GM12878 (cell line): ENCODE measurements around the gene BRICD5.

ENCODE experiments used
- CTCF ChIP-seq, 3 experiments: IDR thresholded peaks in 2 of 3; conservative IDR thresholded peaks in 1 of 3; 2 replicates each; pipeline ENCODE4 v1.5.1; 2011; ENCODE audit warnings: low read depth in 3 of 3, low read length in 3 of 3, mild to moderate bottlenecking in 3 of 3, control low read depth in 2 of 3, moderate library complexity in 2 of 3, inconsistent platforms in 1 of 3, mixed read lengths in 1 of 3; ENCODE audit not compliant: control insufficient read depth in 2 of 3, insufficient read depth in 1 of 3; ENCODE audit errors: extremely low read depth in 1 of 3
- IRF3 ChIP-seq: fragments of 450-650 bp; IDR thresholded peaks from 2 replicates; pipeline ENCODE4 v1.6.1; 2014; ENCODE audit warnings: mild to moderate bottlenecking
- JUNB ChIP-seq: IDR thresholded peaks from 2 replicates; pipeline ENCODE4 v1.6.1; 2016; ENCODE audit warnings: antibody characterized with exemption, mild to moderate bottlenecking
- NRF1 ChIP-seq: conservative IDR thresholded peaks from 2 replicates; pipeline ENCODE4 v1.6.1; 2011; ENCODE audit warnings: mild to moderate bottlenecking, low read depth, low read length, improper control_type of control experiment
- PML ChIP-seq: IDR thresholded peaks from 2 replicates; pipeline ENCODE4 v1.6.1; 2012; ENCODE audit warnings: low read length, inconsistent platforms
- POLR2A ChIP-seq: IDR thresholded peaks from 2 replicates; pipeline ENCODE4 v1.6.1; 2011; ENCODE audit warnings: low read depth, mild to moderate bottlenecking, low read length
- RFX5 ChIP-seq: IDR thresholded peaks from 2 replicates; pipeline ENCODE4 v1.6.1; 2011; ENCODE audit warnings: low read depth, low read length, improper control_type of control experiment
- TCF3 ChIP-seq: IDR thresholded peaks from 2 replicates; pipeline ENCODE4 v1.6.1; 2012; ENCODE audit warnings: low read depth, mild to moderate bottlenecking, low read length, borderline replicate concordance; ENCODE audit not compliant: insufficient read depth
- YY1 ChIP-seq: IDR thresholded peaks from 2 replicates; pipeline ENCODE4 v1.6.1; 2011; ENCODE audit warnings: low read depth, mild to moderate bottlenecking, low read length

GRCh38 chr16:2226918-2227317, 16.3 kb upstream of the BRICD5 start:
- TF ChIP-seq RFX5 (no peak), CTCF (IDR thresholded peaks at IDR 0.05 in 2 of 3, conservative IDR thresholded peaks at IDR 0.05 in 1 of 3; ENCODE audit: control insufficient read depth in 2 of 3, extremely low read depth in 1 of 3, insufficient read depth in 1 of 3, low read depth in 3 of 3, low read length in 3 of 3) (no peak), TCF3 (no peak), POLR2A (no peak), YY1 (no peak), IRF3 (no peak), NRF1 (no peak), JUNB (no peak), PML (no peak)
